Measurements from ENCODE around the gene CFAP74. TPM values are rescaled to one million over a fixed set of nuclear protein-coding genes. Genes with fewer than 3 reads are reported as not detected.

CFAP74 gene
- total RNA-seq, 1 experiment from 2014 or later = 0.28 TPM

DNA sequence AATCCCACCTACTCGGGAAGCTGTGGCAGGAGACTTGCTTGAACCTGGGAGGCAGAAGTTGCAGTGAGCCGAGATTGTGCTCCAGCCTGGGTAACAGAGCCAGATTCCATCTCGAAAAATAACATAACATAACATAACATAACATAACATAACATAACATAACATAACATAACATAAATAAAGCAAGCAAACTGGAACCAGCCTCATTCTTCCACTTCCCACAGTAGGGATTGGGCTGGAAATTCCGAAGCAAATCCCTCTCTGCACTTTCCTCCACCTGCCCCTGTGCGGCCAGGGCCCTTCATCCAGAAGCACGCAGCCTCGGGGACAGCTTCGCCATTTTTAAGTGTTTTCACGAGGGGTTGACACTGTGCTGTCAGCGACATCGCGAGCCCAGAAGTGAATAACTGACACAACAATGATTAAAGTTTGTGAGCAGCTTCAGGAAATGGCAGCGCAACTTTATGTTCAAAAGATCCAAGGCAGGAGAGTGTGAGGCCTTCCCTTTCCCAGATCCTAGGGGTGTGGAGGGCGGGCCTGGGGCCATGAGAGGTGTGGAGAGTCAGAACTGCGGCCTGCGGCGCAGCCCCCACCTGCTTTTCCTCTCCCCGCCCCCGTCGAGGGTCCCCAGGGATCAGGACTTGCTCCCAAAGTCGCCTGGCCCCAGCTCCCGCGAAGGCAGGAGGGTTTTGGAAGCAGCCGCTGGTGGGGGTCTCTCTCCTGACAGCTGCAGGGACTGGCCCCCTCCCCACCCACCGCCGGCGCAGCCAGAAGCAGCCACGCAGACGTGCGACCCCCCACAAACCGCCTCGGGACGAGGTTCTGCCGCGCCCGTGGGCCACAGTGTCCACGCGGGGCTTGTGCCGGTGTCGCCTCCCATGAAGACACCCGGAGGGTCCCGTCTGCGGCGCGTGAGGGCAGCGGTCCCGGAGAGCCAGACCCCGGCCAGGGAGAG, 14.9 kb upstream of the CFAP74 start:
- H3K14ac ChIP-seq (ENCODE audit: insufficient read depth, low read length) = no peak overlapping the region
- H3K9me3 ChIP-seq (ENCODE audit: control insufficient read depth, low read depth, low read length) = no peaks in the 10 kb centered on the region
- H4K8ac ChIP-seq (replicated peaks; ENCODE audit: insufficient read length, low read depth, low read length) = no peak overlapping the region
- TF ChIP-seq, protein P1, sequence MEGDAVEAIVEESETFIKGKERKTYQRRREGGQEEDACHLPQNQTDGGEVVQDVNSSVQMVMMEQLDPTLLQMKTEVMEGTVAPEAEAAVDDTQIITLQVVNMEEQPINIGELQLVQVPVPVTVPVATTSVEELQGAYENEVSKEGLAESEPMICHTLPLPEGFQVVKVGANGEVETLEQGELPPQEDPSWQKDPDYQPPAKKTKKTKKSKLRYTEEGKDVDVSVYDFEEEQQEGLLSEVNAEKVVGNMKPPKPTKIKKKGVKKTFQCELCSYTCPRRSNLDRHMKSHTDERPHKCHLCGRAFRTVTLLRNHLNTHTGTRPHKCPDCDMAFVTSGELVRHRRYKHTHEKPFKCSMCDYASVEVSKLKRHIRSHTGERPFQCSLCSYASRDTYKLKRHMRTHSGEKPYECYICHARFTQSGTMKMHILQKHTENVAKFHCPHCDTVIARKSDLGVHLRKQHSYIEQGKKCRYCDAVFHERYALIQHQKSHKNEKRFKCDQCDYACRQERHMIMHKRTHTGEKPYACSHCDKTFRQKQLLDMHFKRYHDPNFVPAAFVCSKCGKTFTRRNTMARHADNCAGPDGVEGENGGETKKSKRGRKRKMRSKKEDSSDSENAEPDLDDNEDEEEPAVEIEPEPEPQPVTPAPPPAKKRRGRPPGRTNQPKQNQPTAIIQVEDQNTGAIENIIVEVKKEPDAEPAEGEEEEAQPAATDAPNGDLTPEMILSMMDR (conservative IDR thresholded peaks at IDR 0.05) = no peak
- Mint-ChIP-seq H3K27ac (no peak overlapping the region), H3K36me3 (ENCODE audit: insufficient read depth in 1 of 3, low read depth in 3 of 3) (no peaks in the 10 kb centered on the region), H3K9me3 (peaks cover 0 to 2% of the 10 kb centered on the region in 2 experiments; a peak in 1 of 5 replicates), H3K4me3 (peak overlapping the region; percentile 61 to 86), H3K27me3 (ENCODE audit: low read depth) (peaks cover 68% of the 10 kb centered on the region), H3K4me1 (peaks cover 9 to 13% of the 10 kb centered on the region in 2 experiments)
- no peaks in the 10 kb centered on the region for H3K79me1 ChIP-seq (ENCODE audit: insufficient read depth, low read depth, low read length, poor library complexity, severe bottlenecking)
- no peak overlapping the region for H2AK5ac ChIP-seq (ENCODE audit: insufficient read length, low read length)
- H3K9ac ChIP-seq (ENCODE audit: extremely low read depth, insufficient read length, low read length) = no peak overlapping the region
- H2BK20ac ChIP-seq (ENCODE audit: low read depth, low read length, poor library complexity, severe bottlenecking) = no peak overlapping the region
- H3K4me2 ChIP-seq (ENCODE audit: insufficient read depth, insufficient read length, low read length) = peak overlapping the region; percentile 1
- no peak overlapping the region for H4K5ac ChIP-seq (ENCODE audit: insufficient read length, low read depth, low read length)
- H3K18ac ChIP-seq (ENCODE audit: insufficient read length, low read depth, low read length) = no peak overlapping the region
- H2BK120ac ChIP-seq (ENCODE audit: low read depth, low read length, poor library complexity, severe bottlenecking) = no peak overlapping the region
- no peaks in the 10 kb centered on the region for H3K4me1 ChIP-seq (ENCODE audit: insufficient read depth, low read length)
- H2BK12ac ChIP-seq (ENCODE audit: insufficient read length, low read depth, low read length) = no peak overlapping the region
- H3K79me2 ChIP-seq (ENCODE audit: insufficient read depth, low read length) = no peaks in the 10 kb centered on the region
- no peak overlapping the region for H3K56ac ChIP-seq (ENCODE audit: insufficient read length, low read depth, low read length)
- no peaks in the 10 kb centered on the region for H4K20me1 ChIP-seq (ENCODE audit: control insufficient read depth, insufficient read depth, insufficient read length)
- no peak overlapping the region for H3T11ph ChIP-seq (ENCODE audit: low read length)
- no peaks in the 10 kb centered on the region for H3K23me2 ChIP-seq (ENCODE audit: insufficient read length, low read depth, low read length, poor library complexity, severe bottlenecking)
- no peak overlapping the region for H2BK15ac ChIP-seq (ENCODE audit: low read depth, low read length)
- DNase-seq = no peak
- no peak overlapping the region for H3K23ac ChIP-seq (ENCODE audit: insufficient read length, low read depth, low read length)
- H2AFZ ChIP-seq (ENCODE audit: low read length) = no peak overlapping the region
- H3K4ac ChIP-seq (ENCODE audit: low read depth, low read length) = no peak overlapping the region
- WGBS (ENCODE audit: extremely low coverage, insufficient read length, low lambda C conversion rate) = no CpG with 5 or more reads among the region's 48 CpGs
- no peak overlapping the region for H4K91ac ChIP-seq (ENCODE audit: insufficient read length, low read depth, low read length)
- peaks cover 5% of the 10 kb centered on the region; the same call in 1 of the 2 replicates for H3K27me3 ChIP-seq (ENCODE audit: insufficient read depth, low read length)
- no peak overlapping the region for H3K27ac ChIP-seq (ENCODE audit: insufficient read length, low read depth, low read length)
- H2BK5ac ChIP-seq (ENCODE audit: insufficient read length, low read length) = no peak overlapping the region
